ENCODE measurements around the gene EML4.

The EML4 gene

GRCh38 chr2:42281416-42282081 is 112.4 kb downstream of the EML4 start:
- Histone ChIP-seq H3K36me3 (peaks cover 78% of the 10 kb centered on the region), H3K9me3 (no peaks in the 10 kb centered on the region), H3K27me3 (no peaks in the 10 kb centered on the region), H3K27ac (no peak overlapping the region), H3K4me3 (ENCODE audit: low read depth in 1 of 2, low read length in 1 of 2) (no peak overlapping the region), H3K4me1 (ENCODE audit: control insufficient read depth in 1 of 2, insufficient read depth in 1 of 2, low read depth in 1 of 2, low read length in 1 of 2) (no peaks in the 10 kb centered on the region)
- no peak for TF ChIP-seq CTCF (IDR thresholded peaks at IDR 0.05)

GRCh38 chr2:42284019-42284418 is 114.9 kb downstream of the EML4 start:
- H3K9me3 ChIP-seq, result no peaks in the 10 kb centered on the region
- no peak overlapping the region for H3K4me3 ChIP-seq (ENCODE audit: low read depth in 1 of 2, low read length in 1 of 2)
- H3K27me3 ChIP-seq, result no peaks in the 10 kb centered on the region
- TF ChIP-seq CTCF (IDR thresholded peaks at IDR 0.05), result no peak
- peaks cover 90% of the 10 kb centered on the region for H3K36me3 ChIP-seq
- no peak overlapping the region for H3K27ac ChIP-seq
- no peaks in the 10 kb centered on the region for H3K4me1 ChIP-seq (ENCODE audit: control insufficient read depth in 1 of 2, insufficient read depth in 1 of 2, low read depth in 1 of 2, low read length in 1 of 2)

GRCh38 chr2:42286268-42286946 is 117.3 kb downstream of the EML4 start:
- TF ChIP-seq CTCF (IDR thresholded peaks at IDR 0.05), result no peak
- H3K4me3 ChIP-seq (ENCODE audit: low read depth in 1 of 2, low read length in 1 of 2), result no peak overlapping the region
- H3K27me3 ChIP-seq, result no peaks in the 10 kb centered on the region
- H3K36me3 ChIP-seq, result peaks cover 94% of the 10 kb centered on the region
- H3K9me3 ChIP-seq, result no peaks in the 10 kb centered on the region
- no peak overlapping the region for H3K27ac ChIP-seq
- no peaks in the 10 kb centered on the region for H3K4me1 ChIP-seq (ENCODE audit: control insufficient read depth in 1 of 2, insufficient read depth in 1 of 2, low read depth in 1 of 2, low read length in 1 of 2)

GRCh38 chr2:42288811-42289210 is 119.7 kb downstream of the EML4 start:
- Histone ChIP-seq H3K27ac (no peak overlapping the region), H3K36me3 (peaks cover 95% of the 10 kb centered on the region), H3K4me3 (ENCODE audit: low read depth in 1 of 2, low read length in 1 of 2) (no peak overlapping the region), H3K4me1 (ENCODE audit: control insufficient read depth in 1 of 2, insufficient read depth in 1 of 2, low read depth in 1 of 2, low read length in 1 of 2) (no peaks in the 10 kb centered on the region), H3K27me3 (no peaks in the 10 kb centered on the region), H3K9me3 (no peaks in the 10 kb centered on the region)
- no peak for TF ChIP-seq CTCF (IDR thresholded peaks at IDR 0.05)

- Histone ChIP-seq H3K27ac (no peak overlapping the region), H3K4me3 (ENCODE audit: low read depth in 1 of 2, low read length in 1 of 2) (no peak overlapping the region), H3K36me3 (peaks cover 95% of the 10 kb centered on the region), H3K9me3 (no peaks in the 10 kb centered on the region), H3K27me3 (no peaks in the 10 kb centered on the region), H3K4me1 (ENCODE audit: control insufficient read depth in 1 of 2, insufficient read depth in 1 of 2, low read depth in 1 of 2, low read length in 1 of 2) (no peaks in the 10 kb centered on the region)
- TF ChIP-seq CTCF (IDR thresholded peaks at IDR 0.05), result no peak
Measured at GRCh38 chr2:42289222-42289621, 120.1 kb downstream of the EML4 start.

Measured in neutrophil (primary cell).